SU-DHL-6 (cell line): ENCODE results near the gene FKBP1A.

Source experiments
- H2AFZ ChIP-seq: fragments of 200-600 bp; sonication (generic); 2 replicates; pipeline ENCODE4 v1.6.1; 2014; ENCODE audit warnings: low read depth, mild to moderate bottlenecking, moderate library complexity, mixed read lengths, antibody characterized with exemption, low read length; ENCODE audit not compliant: severe bottlenecking
- H3F3A ChIP-seq: fragments of 200-600 bp; shearing (Covaris generic); 2 replicates; pipeline ENCODE4 v1.6.0; 2016; ENCODE audit warnings: antibody characterized with exemption, mild to moderate bottlenecking; ENCODE audit not compliant: insufficient read depth
- H3K27ac ChIP-seq: fragments of 200-600 bp; sonication (generic); 2 replicates; pipeline ENCODE4 v1.5.1; 2016; ENCODE audit warnings: low read depth, mild to moderate bottlenecking, low read length, moderate library complexity, mixed read lengths
- H3K27me3 ChIP-seq: fragments of 200-600 bp; sonication (generic), shearing (Covaris generic); 2 replicates; pipeline ENCODE4 v1.6.0; 2014; ENCODE audit warnings: mild to moderate bottlenecking, low read length
- H3K36me3 ChIP-seq: fragments of 200-600 bp; sonication (generic); 2 replicates; pipeline ENCODE4 v1.6.1; 2014; ENCODE audit warnings: mild to moderate bottlenecking, low read length, mixed read lengths
- H3K4me2 ChIP-seq: fragments of 300-600, 200-600 bp; shearing (Covaris generic), sonication (generic); 2 replicates; pipeline ENCODE4 v1.6.0; 2014; ENCODE audit warnings: low read length, low read depth, mild to moderate bottlenecking; ENCODE audit not compliant: poor library complexity, severe bottlenecking
- H3K4me3 ChIP-seq: fragments of 200-600 bp; sonication (generic); 2 replicates; pipeline ENCODE4 v1.5.1; 2014; ENCODE audit warnings: antibody characterized with exemption, low read length, mild to moderate bottlenecking, mixed read lengths; ENCODE audit not compliant: insufficient read depth, poor library complexity, severe bottlenecking
- H3K79me2 ChIP-seq: fragments of 200-600 bp; sonication (generic); 2 replicates; pipeline ENCODE4 v1.6.1; 2014; ENCODE audit warnings: mild to moderate bottlenecking, low read length, moderate library complexity; ENCODE audit not compliant: insufficient read depth
- H3K9ac ChIP-seq: fragments of 200-600 bp; sonication (generic); 2 replicates; pipeline ENCODE4 v1.7.0; 2014; ENCODE audit warnings: mild to moderate bottlenecking, low read length
- H3K9me2 ChIP-seq: fragments of 200-600 bp; sonication (generic); replicated peaks from 2 replicates; pipeline ENCODE4 v1.6.1; 2014; ENCODE audit warnings: low read length; ENCODE audit not compliant: insufficient read depth
- H3K9me3 ChIP-seq: fragments of 200-600 bp; sonication (generic); 2 replicates; pipeline ENCODE4 v1.6.1; 2014; ENCODE audit warnings: low read length, mixed read lengths; ENCODE audit not compliant: insufficient read depth
- H4K20me1 ChIP-seq: fragments of 200-600 bp; sonication (generic); 2 replicates; pipeline ENCODE4 v1.6.1; 2014; ENCODE audit warnings: low read depth, mild to moderate bottlenecking, antibody characterized with exemption, low read length, moderate library complexity, mixed read lengths
- CTCF ChIP-seq: fragments of 200-600 bp; sonication (generic); IDR thresholded peaks from one replicate; pipeline ENCODE4 v1.5.1; 2017; ENCODE audit warnings: antibody characterized with exemption, mild to moderate bottlenecking, low read length, moderate library complexity; ENCODE audit not compliant: insufficient read depth, poor library complexity, severe bottlenecking
- EZH2phosphoT487 ChIP-seq: fragments of 200-600 bp; sonication (generic), shearing (Covaris generic); conservative IDR thresholded peaks from 2 replicates; pipeline ENCODE4 v1.6.1; 2018; ENCODE audit warnings: mild to moderate bottlenecking, antibody characterized with exemption, low read length, moderate library complexity, mixed read lengths

FKBP1A gene

DNA sequence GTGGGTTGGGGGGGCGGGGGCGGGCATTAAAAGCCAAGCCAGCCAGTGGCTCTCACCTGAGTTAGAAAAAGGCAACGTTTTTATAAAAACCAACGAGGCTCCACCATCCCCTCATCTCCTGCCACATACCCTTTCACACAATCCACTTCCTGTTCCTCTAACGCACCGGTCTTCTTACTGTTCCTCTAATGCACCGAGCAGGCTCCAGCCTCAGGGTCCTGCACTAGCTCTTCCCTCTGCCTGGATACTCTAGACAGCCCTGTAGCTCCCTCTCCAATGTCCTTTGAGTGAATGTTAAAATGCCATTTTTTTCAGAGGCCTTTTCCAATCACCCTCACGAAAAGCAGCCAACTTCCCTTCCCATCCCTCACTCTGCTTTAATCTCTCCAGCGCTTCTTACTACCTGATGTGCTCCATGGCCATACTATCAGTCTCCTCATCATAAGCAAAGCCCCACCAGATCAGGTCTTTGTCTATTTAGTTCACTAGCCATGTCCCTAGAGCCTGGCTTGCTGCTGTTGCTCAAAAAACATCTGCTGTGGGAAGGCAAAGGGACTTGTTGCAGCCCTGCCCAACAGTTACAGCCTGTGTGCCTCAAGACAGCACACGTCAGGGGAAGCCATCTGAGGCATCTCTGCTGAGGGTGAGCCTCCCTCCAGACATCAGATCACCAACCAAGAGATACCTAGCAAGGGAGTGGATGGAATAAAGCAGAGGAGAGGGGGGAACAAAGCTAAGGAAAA is 3.9 kb downstream of the FKBP1A start:
- Histone ChIP-seq H2AFZ (no peak overlapping the region), H3K79me2 (peaks cover 87% of the 10 kb centered on the region), H3K36me3 (no peaks in the 10 kb centered on the region), H3K9ac (peak overlapping the region; percentile 12; the same call in 1 of the 2 replicates), H3K27me3 (no peaks in the 10 kb centered on the region), H3K4me3 (no peak overlapping the region), H3K9me2 (no peaks in the 10 kb centered on the region), H3F3A (no peaks in the 10 kb centered on the region), H3K4me2 (peak overlapping the region; percentile 42), H3K27ac (no peak overlapping the region), H3K9me3 (no peaks in the 10 kb centered on the region), H4K20me1 (no peaks in the 10 kb centered on the region; the same call in 1 of the 2 replicates)
- TF ChIP-seq CTCF (no peak), EZH2phosphoT487 (no peak)

- Histone ChIP-seq H3K9ac (no peak overlapping the region), H3K79me2 (peaks cover 94% of the 10 kb centered on the region), H3K4me3 (no peak overlapping the region), H3K9me2 (no peaks in the 10 kb centered on the region), H2AFZ (no peak overlapping the region), H3K4me2 (no peak overlapping the region), H3K36me3 (no peaks in the 10 kb centered on the region), H3K9me3 (no peaks in the 10 kb centered on the region), H3F3A (no peaks in the 10 kb centered on the region), H3K27ac (no peak overlapping the region), H4K20me1 (no peaks in the 10 kb centered on the region; the same call in 1 of the 2 replicates), H3K27me3 (no peaks in the 10 kb centered on the region)
- TF ChIP-seq CTCF (no peak), EZH2phosphoT487 (no peak)
Observed at GRCh38 chr20:1388253-1388652, 4.6 kb downstream of the FKBP1A start.

GRCh38 chr20:1386323-1386722 is 6.5 kb downstream of the FKBP1A start:
- H2AFZ ChIP-seq: no peak overlapping the region
- no peaks in the 10 kb centered on the region for H3K9me3 ChIP-seq
- no peaks in the 10 kb centered on the region; the same call in 1 of the 2 replicates for H3F3A ChIP-seq
- TF ChIP-seq CTCF (no peak), EZH2phosphoT487 (no peak)
- no peak overlapping the region for H3K27ac ChIP-seq
- H3K9ac ChIP-seq: no peak overlapping the region
- peaks cover 98% of the 10 kb centered on the region for H3K79me2 ChIP-seq
- H3K9me2 ChIP-seq: no peaks in the 10 kb centered on the region
- H3K4me2 ChIP-seq: no peak overlapping the region
- H3K27me3 ChIP-seq: no peaks in the 10 kb centered on the region
- H3K4me3 ChIP-seq: no peak overlapping the region
- peaks cover 3% of the 10 kb centered on the region for H4K20me1 ChIP-seq
- H3K36me3 ChIP-seq: no peaks in the 10 kb centered on the region
